ENCODE results near the gene AXIN2.

Gene AXIN2

DNA sequence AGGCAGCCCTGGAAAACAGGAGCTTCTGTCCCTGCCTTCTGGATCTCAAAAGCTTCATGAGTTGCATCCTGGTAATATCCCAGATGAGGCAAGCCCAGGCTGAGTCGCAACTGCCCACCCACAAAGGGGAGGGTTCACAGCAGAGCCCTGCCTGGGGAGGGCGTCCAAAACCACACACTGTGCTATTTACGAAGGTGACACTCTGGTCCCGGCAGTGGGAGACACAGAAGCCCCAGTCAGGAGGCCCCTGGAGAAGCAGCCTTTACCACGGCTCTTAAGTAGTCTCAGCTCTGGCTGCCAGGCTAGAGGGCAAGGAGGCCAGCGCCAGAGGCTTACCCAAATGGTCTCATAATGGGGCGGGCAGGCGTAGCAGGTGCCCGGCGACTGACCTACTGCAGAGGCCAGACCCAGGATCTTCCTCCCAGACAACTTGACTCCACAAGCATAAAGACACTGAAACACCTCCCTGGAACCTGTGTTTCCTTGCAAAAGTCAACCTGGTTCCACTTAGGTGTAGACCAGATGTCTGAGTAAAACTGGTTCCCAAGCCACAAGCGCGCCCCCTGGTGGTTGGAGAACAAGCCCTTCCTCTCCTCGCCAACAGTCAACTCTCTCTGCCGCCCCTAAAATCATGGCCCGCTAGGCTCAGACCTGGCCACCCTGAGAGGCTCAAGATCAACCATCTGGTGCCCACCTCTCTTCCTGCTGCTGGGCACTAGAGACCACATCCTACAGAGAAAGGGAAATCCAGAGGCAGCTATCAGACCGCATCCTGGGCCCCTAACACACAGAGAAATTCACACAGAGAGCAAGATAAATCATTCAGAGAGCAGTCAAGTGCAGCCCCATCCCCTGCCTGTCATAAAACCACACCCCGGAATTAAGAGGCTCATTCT is 5.2 kb downstream of the AXIN2 start:
- peak; percentile 72 to 84 for DNase-seq (ENCODE audit: low read depth in 2 of 2)

DNA sequence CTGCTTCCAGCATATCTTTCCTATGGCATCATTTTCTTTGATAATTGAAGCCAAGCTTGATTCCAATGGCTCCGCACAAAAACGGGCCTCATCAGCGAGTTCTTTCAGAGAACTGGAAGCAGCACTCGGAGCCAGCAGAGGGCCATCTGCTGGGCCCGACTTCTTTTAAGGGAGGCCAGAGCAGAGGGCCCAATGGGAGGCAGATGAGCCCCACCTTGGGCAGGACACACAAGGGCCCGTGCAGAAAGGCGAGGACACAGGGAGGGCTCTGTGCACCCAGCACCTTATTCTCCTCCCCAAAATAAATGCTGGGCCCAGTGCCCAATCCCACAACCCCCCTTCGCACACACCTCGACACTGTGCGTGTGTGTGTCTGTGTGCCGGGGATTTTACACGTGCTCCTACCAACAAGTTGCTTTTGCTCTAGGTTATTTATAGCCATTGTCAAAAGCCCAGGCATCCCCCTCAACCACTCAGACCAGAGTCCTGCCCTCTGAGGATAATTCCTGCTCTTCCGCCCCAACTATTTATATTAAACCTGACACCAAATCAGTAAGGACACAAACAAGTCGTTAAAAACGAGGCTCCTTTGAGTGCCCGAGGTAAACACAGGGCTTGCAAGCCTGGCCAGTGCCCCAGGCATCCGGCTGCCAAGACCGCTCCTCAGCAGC is 6.8 kb downstream of the AXIN2 start:
- no peak for DNase-seq (ENCODE audit: low read depth in 2 of 2)

DNA sequence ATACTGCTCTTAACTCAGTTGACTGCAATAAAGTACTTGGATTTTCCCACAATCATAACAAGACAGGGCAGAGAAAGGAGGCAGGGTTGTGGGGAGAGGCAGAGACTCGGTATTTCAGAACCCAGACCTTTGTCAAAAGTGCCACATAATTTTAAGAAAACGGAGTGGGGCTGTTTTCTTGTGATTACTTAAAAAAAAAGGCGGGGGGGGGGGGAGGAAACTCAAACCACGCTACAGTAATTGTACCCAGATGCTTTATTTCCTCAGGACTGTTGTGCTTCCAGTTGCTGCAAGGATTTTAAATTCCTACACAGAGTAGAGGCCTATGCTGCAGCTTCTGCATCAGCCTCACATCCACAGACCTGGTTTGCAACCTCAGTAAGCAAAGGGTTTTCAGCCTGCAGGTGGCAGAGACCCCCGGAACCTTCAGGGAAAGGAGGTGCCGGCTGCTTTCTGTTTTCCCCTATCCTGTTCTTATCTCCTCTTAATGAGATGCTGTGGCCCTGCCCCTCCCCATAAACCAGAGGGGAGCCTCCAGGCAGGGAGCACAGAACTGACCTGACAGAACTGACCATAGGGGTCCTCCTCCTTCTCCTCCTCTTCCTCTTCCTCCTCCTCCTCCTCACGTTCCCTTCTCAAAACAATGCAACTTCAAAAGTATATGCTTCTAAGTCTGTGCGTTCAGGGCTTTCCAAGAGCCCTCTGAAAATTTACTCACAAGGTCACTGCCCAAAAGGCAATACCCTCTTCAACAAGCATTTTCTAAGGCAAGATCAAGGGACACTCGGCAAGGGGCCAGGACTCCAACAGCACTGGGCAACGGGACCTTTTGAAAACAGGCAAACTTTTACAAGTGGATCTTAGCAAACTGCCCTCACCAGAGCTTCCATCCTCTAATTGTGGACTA is 7.5 kb downstream of the AXIN2 start:
- DNase-seq (ENCODE audit: low read depth in 2 of 2), result no peak

DNA sequence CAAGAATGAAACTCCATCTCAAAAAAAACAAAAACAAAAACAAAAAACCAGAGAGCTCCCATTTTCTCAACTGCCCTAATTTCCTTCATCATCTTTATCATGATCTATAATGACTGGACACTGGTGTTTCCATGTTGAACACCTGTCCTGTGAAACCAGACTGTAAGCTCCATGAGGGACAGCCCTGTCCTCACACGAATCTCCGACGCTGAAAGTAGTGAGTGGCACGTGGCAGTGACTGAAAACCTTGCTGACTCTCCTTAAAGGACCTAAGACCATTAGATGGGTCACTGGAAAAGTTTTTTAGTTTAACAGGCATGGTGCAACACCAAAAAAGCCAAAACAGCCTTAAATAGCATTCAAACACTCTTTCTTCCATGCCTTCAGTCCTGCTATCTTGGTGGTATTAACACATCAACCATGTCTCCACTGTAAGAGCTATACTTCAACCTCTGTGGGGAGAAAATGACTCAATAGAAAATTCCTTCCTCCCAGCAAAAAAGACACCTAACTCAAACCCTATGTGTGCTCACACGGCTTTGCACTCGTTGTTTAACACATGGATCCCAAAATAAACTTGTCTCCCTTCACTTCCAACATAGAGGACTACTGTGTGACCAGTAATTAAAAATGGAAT is 8.3 kb downstream of the AXIN2 start:
- no peak for DNase-seq (ENCODE audit: low read depth in 2 of 2)

DNA sequence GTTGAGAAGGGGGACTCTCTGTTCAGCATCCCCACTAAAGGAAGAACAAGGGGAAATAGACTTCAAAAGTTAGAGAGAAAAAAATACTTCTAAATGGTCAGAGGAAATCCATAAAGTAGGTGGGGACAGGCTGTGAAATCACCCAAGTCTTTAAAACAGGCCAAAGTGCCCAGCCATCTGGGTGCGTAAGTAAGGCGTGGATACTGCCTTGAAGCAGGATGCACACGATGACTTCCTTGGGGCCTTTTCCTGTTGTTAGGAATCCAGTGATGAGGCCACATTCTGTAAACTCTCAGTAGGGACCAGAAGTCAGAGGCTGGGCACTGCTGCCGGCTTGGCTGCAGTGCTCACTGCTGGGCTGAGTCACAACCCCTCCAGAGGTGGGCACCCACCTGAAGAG is 9.2 kb downstream of the AXIN2 start:
- no peak for DNase-seq (ENCODE audit: low read depth in 2 of 2)

DNA sequence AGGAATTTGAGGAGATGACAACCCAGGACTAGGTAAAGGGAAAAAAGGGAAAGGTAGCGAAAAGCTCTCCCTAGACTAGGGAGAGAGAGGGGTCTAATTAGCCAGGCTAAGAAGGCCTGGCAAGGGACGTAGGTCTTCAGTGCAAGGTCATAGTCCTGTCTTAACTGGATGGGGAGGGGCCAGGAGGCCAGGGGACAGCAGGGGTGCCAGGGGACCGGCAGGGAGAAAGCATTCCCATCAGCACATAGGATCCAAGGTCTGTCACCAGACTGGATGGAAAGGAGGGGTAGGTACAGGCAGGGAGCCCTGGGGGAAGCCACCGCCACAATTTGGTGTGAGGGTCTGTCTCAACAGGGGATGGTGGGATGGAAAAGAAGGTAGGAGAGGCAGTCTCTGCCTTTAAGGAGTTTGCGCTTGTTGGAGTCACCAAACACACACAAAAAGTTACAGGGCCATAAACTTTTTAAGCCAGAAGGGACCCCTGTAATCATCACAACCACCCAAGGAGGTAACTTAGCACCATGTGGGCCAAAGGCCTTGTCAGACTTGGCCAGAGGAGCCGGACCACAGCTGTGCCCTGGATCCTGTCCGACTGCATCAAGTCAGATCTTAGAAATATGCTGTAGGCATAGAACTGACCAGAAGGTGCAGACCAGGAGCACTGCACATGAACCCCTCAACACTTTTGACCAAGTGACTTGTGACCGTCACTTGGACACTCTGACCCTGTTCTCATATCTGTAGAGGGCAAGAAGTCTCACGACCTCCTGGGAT is 10.0 kb downstream of the AXIN2 start:
- DNase-seq (ENCODE audit: low read depth in 2 of 2), result no peak

DNA sequence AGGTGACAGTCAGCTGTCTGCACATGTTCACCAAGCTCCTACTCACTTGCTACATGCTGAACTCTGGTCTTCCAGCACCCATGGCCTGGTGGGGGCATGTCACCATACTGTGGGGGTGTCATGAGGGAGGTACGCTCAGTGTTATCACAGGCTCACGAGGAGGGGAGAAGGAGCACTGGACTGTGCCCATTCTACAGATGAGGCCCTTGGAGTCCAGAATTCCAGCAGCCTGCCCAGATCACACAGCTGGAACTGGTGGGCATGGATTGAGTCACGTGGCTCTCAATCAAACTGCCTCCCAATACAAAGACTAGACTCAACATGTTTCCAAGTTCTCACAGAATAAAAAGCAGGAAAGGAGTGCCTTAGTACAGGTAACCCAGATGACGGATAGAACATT is 10.7 kb downstream of the AXIN2 start:
- DNase-seq (ENCODE audit: low read depth in 2 of 2), result no peak

DNA sequence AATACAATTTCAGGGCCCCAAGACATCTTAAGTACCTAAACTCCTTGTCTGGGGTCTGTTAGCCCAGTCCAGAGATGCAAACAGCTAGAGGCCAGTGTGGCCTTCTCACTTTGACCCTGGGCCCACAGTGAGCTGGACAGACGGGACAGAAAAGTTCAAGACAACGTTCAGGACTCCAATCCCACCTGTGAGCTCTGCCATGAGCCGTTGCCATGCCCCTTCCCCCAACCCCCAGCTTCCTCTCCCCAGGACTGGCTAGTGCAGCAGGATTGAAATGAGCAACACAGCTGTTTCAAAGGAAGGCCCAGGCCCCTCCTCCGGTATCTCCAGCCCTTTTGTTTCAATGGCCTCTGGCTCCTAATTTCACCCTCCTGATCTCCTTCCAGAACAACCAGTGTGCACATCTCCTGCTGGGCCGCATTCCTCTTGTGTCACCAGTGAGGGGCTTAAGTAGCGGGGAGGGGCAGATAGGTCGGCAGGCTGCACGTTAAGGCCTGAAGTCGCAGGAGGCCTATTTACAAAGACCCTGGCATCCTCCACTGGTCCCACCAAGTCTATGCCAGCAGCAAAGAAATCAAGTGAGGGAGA is 11.3 kb downstream of the AXIN2 start:
- DNase-seq (ENCODE audit: low read depth in 2 of 2), result no peak

DNA sequence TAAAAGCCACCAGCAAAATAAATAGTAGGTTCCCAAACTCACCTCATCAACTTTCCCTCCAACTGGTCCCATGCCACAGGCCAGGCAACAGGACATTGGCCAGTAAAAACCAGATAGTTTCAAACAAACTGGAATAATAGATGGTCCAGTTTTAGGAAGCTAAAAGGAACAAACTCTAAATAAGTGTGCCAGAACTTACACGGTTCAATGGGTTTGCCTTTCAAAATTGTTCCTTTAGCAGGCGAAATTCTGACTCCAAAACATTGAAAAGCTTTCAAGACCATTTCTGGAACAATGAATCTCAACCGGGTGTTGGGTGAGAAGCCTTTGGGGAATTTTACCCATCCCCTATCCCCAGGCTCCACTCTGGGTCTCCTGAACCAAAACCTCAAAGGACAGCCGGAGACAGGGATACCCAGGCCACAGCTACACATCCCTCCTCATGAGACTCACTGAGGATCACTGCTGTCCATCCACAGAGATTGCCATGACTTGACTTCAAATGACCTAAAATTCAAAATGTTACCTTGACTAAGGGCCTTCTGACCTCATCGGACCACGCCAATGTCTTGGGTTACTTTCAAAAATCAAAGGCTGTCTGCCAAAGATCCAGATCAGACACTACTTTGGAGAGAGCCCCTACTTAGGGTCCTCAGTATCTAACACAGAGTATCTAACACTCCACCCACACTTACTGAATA is 13.0 kb downstream of the AXIN2 start:
- no peak for DNase-seq (ENCODE audit: low read depth in 2 of 2)

DNA sequence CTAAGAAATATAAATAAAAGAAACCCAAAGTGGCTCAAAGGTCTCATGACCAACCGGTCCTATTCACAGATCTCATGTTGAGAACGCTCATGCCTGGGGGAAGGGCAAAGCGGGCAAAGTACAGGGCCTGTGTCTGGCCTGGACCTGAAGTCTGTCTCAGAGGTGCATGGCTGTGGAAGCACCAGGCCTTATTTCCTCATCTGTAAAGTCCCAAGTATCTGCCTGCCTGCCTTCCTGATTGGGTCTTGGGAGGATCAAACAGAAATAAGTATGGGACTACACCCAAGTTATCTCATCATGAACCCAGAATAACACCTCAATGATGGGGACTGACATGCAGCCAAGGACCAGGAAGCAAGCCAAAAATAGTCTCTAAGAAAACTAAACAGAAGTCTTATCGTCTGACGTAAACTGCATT is 14.2 kb downstream of the AXIN2 start:
- DNase-seq (ENCODE audit: low read depth in 2 of 2), result no peak

DNA sequence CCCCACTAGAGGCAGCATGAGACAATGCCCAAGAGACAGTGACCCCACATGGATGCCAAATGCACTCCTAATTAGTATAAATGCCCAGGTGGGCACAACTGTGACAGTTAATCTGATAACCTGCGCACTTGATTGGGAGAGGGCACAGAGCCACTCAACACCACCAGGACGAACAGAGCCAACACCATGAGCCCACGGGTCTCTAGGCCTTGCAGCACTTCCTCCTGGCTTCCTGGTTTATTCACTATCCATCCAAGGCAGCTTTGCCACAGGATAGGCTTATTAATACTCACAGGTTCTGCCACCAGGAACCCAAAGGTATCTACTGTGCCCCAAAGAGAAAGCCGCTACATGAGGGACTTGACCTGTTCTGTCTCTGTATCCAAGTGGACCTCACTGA is 14.9 kb downstream of the AXIN2 start:
- DNase-seq (ENCODE audit: low read depth in 2 of 2), result no peak

DNA sequence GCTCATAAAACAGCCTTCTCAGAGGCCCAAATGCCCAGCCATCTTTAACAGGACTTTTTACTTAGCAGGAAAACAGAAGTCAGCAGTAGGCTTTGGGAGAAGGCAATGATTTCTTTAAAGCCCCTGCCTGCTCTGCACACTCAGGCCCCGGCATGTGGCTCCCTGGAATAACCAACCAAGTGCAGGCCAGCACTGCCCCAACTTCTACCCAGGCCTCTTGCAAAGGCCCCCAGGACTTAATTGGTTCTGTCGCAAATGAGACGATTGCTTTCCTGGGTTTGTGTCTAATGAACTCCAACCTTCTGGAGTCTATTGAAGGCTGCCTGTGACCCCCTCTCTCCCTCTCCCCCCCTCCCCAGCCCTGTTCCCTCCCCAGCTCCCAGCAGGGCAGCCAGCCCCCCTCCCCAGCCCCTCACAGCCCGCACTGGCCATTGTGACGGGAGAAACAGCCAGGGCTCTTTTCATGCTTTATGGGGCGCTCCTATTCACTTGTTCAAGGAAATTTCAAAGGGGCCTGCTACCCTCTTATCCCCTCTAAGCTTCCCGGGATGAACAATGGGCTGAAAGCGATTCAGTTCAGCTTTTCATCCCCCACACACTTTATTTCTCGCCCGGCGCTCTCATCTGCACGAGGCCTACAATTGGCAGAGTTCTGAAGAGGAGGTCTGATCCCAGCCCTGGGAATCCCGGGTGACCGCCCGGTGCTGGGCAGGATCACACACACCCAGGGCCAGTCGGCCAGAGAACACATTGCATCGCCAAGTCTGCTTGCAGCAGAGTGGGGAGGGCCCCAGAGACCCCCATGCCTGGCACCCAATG is 15.5 kb downstream of the AXIN2 start:
- no peak for DNase-seq (ENCODE audit: low read depth in 2 of 2)

DNA sequence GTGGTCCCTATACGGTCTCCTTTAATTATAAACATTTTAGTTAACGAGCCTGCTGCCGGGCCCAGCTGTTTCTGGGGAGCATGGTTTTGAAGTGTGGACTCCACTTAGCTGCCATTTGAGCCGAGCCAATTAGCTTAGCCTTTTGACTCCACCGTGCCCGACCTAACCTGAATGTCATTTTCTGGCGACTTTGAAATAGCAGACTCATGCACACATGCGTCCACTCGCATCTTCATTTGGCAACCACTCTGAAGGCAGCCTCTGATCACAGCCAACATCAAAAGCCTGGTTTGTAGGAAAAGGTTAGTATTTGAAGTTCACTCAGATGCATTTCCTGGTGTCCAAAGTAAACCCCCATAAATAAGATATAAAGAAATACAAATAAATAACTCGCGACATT is 16.8 kb downstream of the AXIN2 start:
- no peak for DNase-seq (ENCODE audit: low read depth in 2 of 2)

DNA sequence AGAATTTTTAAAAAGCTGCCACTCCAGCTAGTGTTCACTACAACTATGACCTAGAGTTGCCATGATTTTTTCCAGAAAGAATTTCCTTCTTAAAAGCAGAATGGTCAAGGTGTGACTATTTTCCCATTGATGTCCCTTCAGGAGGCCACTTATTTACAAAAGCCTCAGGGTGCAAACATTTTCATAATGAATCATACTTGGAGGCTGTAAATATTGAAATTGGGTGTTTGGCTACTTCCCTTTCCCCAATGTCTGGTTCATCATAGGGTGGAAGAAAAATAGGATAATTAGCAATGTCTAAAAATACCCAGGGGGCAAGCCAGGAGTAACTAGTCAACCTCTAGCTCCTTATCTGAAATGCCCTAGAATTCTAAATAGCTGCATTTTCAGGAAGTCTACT is 18.8 kb downstream of the AXIN2 start:
- DNase-seq (ENCODE audit: low read depth in 2 of 2), result no peak

DNA sequence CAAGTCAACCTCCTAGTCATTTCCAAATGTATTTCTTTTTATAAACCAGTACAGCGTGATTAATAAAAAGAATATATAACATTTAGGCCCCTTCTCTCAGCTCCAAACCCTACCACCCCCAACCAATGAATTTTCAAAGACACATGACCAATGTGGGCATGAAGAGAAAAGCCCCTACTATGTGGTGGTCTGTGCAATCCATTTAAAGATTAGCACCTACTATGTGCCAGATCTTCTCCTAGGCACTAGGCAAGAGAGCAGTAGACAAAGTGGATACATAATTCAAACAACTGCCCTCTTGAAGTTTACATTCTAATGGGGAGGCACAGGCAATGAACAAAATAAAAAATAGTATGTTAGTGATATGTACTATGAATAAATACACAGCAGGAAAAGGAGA is 19.4 kb downstream of the AXIN2 start:
- DNase-seq (ENCODE audit: low read depth in 2 of 2), result no peak

DNA sequence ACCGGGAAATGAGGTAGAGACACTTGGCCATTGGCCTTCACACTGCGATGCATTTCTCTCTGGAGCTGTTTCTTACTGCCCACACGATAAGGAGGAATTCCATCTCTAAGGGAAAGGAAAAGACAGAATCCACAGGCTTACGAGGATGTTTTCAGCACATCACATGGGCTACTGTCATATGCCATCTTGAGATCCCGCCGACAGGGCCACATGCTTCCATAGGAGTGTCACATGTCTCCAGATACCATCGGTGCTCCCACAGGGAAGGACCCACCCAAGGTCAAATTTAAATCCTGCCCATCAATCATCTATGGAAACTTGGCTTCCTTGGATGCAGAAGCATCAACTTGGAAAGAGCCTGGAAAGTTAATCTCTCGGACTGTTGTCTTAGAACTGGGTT is 20.0 kb downstream of the AXIN2 start:
- DNase-seq (ENCODE audit: low read depth in 2 of 2), result no peak

DNA sequence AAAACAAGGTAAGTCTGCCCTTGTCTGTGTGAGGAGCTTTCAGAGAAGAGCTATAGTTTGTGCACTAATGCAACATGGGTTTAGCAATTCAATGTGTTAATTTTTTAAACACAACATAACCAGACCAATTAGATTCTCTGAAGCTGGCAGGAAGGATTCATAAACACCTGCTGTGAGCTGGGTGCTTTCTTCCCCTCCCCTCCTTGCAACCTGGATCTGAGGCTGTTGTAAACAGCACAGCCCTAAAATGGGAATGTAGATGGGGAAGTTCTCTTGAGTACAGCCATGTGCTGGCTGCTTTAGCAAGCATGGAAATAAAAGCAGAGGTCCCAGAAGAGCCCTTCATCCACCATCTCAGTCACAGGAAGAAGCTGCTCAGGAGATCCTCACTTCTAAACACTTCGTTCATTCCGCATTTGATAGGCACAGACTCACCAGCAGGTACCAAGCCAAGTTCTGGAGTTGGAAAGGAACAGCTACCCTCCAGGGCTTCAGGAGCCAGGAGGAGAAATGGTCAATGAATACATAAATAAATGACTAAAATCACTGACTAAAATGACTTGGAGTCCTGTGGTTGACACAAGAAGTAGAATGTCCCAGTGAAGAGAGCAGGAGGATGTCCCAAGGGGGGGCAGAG is 21.7 kb downstream of the AXIN2 start:
- no peak for DNase-seq (ENCODE audit: low read depth in 2 of 2)

DNA sequence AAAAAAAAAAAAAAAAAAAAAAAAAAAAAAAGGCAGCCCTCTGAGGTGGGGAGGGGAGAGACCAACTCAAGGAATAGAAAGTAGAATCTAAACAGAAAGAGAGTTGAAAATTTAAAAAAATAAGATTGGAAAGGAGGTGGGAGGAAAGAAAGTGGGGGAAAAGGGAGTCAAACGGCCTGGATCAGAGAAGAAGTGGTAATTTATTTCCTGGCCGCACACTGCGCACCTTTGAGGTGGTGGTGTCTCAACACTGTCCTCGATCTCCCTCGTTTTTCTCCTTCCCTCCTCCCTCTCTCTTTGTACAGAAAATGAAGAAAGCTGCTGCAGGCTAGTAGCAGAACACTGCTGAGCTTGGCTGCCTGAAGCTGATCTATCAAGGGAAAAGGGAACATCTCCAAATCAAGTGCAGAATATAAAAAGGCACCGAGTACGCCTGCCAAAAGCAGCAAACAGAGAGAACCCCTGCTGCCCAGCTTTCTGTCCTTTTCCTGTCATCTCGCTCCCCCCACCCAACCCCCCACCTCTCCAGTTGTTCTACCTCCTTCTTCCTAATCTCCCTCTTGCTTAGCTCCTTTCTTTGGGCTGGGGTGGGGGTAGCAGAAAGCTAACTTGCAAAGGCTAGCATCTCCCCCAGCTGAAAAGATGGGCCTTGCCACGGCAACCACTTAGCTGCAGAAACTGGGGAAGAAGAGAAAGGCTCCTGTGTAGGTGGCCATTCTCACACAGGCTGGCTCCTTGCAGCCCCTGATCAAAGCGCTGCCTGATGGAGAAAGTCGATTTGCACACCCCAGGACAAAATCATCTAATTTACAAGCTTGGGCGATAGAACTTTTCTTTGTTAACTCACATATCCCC is 22.5 kb downstream of the AXIN2 start:
- no peak for DNase-seq (ENCODE audit: low read depth in 2 of 2)

All from stimulated activated CD8-positive, alpha-beta memory T cell treated with anti-CD3 and anti-CD28 coated beads, Interleukin-7, amount 100 ng/mL, for 4 hours (primary cell).